SH-SY5Y (cell line): ENCODE results near the gene AP3B1.

Source experiments
- GATA2 ChIP-seq: IDR thresholded peaks from 2 replicates; pipeline ENCODE4 v1.6.1; 2011; ENCODE audit warnings: mild to moderate bottlenecking, low read depth, low read length
- GATA3 ChIP-seq: IDR thresholded peaks from 2 replicates; pipeline ENCODE4 v1.6.1; 2011; ENCODE audit warnings: low read depth, mild to moderate bottlenecking, low read length, moderate library complexity

- TF ChIP-seq GATA2 (no peak), GATA3 (no peak)
Observed at GRCh38 chr5:78182838-78183237, 111.7 kb downstream of the AP3B1 start.
